Measurements from ENCODE around the gene GP1BA.

DNA sequence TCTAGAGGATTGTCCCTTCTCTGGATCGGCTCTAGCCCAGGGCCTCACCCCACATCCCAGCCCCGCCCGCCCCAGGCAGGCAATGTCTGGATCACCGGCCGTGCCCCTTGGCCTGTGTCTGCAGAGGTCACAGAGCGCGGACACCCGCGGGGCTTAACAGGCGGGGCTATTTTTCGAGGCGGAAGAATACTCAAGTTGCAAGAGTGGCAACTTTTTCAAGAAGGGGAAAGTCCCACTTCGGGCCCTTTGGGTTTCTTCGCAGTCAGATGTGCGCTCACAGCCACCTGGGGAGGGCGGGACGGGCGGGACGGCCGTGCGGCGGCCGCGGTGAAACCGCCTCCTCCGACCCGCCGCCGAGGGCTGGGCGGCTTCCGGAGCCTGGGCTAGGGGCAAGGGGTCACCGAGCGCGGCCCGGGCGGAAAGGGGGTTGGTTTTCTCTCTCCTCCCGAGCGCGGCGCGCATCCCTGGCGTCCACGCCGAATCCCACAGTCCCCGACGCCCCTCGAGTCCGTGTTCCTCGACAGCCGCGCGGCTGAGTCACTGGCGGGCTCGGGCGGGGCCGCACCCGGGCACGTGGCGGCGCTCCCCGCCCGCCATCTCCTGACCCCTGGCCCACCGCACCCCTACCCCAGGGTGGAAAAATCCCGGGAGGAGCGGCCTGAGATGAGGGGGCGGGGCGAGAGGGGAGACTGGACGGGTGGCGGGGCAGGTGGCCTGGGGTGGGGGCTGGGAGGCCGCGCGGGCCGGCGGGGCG, 17.4 kb downstream of the GP1BA start:
- TF ChIP-seq, protein P1, sequence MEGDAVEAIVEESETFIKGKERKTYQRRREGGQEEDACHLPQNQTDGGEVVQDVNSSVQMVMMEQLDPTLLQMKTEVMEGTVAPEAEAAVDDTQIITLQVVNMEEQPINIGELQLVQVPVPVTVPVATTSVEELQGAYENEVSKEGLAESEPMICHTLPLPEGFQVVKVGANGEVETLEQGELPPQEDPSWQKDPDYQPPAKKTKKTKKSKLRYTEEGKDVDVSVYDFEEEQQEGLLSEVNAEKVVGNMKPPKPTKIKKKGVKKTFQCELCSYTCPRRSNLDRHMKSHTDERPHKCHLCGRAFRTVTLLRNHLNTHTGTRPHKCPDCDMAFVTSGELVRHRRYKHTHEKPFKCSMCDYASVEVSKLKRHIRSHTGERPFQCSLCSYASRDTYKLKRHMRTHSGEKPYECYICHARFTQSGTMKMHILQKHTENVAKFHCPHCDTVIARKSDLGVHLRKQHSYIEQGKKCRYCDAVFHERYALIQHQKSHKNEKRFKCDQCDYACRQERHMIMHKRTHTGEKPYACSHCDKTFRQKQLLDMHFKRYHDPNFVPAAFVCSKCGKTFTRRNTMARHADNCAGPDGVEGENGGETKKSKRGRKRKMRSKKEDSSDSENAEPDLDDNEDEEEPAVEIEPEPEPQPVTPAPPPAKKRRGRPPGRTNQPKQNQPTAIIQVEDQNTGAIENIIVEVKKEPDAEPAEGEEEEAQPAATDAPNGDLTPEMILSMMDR (IDR thresholded peaks at IDR 0.05) = no peak
- TF ChIP-seq POLR2A (IDR thresholded peaks at IDR 0.05) (no peak), POLR2AphosphoS5 (IDR thresholded peaks at IDR 0.05) (peak in 2 of 3 donors; percentile 14 to 36)

Measured in stomach (tissue), 4 donors.